Esophagus squamous epithelium (tissue), 4 donors: ENCODE data around the gene FOXD4L1.
"Not testable (repeated sequence)": the region's sequence is repeated elsewhere in the genome, so short reads cannot be mapped to it uniquely, and the experiment has no call there.

Experiments used
- POLR2A ChIP-seq, 4 donors: fragments of 450-650 bp; IDR thresholded peaks; one replicate each; pipeline ENCODE4 v1.6.1; 2017; ENCODE audit warnings: antibody characterized with exemption in 4 of 4, mild to moderate bottlenecking in 4 of 4, moderate library complexity in 3 of 4
- TF ChIP-seq, protein P1 (sequence below), 6 experiments: fragments of 450-650 bp in 4 of 6; fragments of 200-600 bp in 2 of 6; sonication (generic) in 2 of 6; IDR thresholded peaks; one replicate each; pipeline ENCODE4 v1.5.1; 2016 to 2019; ENCODE audit warnings: antibody characterized with exemption in 6 of 6, mild to moderate bottlenecking in 4 of 6, moderate library complexity in 4 of 6

GRCh38 chr2:113520837-113521236 is 22.4 kb downstream of the FOXD4L1 start:
- TF ChIP-seq, protein P1, sequence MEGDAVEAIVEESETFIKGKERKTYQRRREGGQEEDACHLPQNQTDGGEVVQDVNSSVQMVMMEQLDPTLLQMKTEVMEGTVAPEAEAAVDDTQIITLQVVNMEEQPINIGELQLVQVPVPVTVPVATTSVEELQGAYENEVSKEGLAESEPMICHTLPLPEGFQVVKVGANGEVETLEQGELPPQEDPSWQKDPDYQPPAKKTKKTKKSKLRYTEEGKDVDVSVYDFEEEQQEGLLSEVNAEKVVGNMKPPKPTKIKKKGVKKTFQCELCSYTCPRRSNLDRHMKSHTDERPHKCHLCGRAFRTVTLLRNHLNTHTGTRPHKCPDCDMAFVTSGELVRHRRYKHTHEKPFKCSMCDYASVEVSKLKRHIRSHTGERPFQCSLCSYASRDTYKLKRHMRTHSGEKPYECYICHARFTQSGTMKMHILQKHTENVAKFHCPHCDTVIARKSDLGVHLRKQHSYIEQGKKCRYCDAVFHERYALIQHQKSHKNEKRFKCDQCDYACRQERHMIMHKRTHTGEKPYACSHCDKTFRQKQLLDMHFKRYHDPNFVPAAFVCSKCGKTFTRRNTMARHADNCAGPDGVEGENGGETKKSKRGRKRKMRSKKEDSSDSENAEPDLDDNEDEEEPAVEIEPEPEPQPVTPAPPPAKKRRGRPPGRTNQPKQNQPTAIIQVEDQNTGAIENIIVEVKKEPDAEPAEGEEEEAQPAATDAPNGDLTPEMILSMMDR (IDR thresholded peaks at IDR 0.05), result not testable (repeated sequence)
- TF ChIP-seq POLR2A (IDR thresholded peaks at IDR 0.05), result not testable (repeated sequence)
